Nephron progenitor cell (in vitro differentiated cells): Measurements from ENCODE around the gene SNAP25.

Experiments
- DNase-seq: peaks from one replicate; pipeline ENCODE4 v3.0.0; 2021
- H3K27ac Mint-ChIP-seq: 2 replicates; pipeline ENCODE4 v1.8.0; 2021; ENCODE audit warnings: mild to moderate bottlenecking, moderate library complexity, mixed read lengths
- H3K27me3 Mint-ChIP-seq: 2 replicates; pipeline ENCODE4 v1.8.0; 2021; ENCODE audit warnings: mild to moderate bottlenecking, low read depth, mixed read lengths; ENCODE audit not compliant: poor library complexity
- H3K36me3 Mint-ChIP-seq: 2 replicates; pipeline ENCODE4 v1.8.0; 2021; ENCODE audit warnings: low read depth, mixed read lengths
- H3K4me1 Mint-ChIP-seq: 2 replicates; pipeline ENCODE4 v1.8.0; 2021; ENCODE audit warnings: mixed read lengths
- H3K4me3 Mint-ChIP-seq: 2 replicates; pipeline ENCODE4 v1.8.0; 2021; ENCODE audit warnings: mild to moderate bottlenecking, moderate library complexity, mixed read lengths
- H3K9me3 Mint-ChIP-seq: 2 replicates; pipeline ENCODE4 v1.8.0; 2021; ENCODE audit warnings: mild to moderate bottlenecking, moderate library complexity, mixed read lengths
- TF ChIP-seq, protein P1 (sequence below): fragments of 200-600 bp; sonication (generic); IDR thresholded peaks from 2 replicates; pipeline ENCODE4 v1.5.0; 2021; ENCODE audit warnings: antibody characterized with exemption

SNAP25 gene

GRCh38 chr20:10218536-10219451, at the start of gene SNAP25:
Gene SNAP25 (plus strand): TSS chr20:10218830. CDS start chr20:10275492, 56,662 bp downstream.
- Mint-ChIP-seq H3K27ac (peak within 1 kb of the TSS; percentile 98), H3K9me3 (no peaks in the 10 kb centered on the region), H3K27me3 (peaks cover 13% of the 10 kb centered on the region), H3K4me3 (peak within 1 kb of the TSS; percentile 96), H3K36me3 (no peaks in the 10 kb centered on the region), H3K4me1 (peaks cover 34% of the 10 kb centered on the region)
- peak; percentile 83 for DNase-seq
- TF ChIP-seq, protein P1, sequence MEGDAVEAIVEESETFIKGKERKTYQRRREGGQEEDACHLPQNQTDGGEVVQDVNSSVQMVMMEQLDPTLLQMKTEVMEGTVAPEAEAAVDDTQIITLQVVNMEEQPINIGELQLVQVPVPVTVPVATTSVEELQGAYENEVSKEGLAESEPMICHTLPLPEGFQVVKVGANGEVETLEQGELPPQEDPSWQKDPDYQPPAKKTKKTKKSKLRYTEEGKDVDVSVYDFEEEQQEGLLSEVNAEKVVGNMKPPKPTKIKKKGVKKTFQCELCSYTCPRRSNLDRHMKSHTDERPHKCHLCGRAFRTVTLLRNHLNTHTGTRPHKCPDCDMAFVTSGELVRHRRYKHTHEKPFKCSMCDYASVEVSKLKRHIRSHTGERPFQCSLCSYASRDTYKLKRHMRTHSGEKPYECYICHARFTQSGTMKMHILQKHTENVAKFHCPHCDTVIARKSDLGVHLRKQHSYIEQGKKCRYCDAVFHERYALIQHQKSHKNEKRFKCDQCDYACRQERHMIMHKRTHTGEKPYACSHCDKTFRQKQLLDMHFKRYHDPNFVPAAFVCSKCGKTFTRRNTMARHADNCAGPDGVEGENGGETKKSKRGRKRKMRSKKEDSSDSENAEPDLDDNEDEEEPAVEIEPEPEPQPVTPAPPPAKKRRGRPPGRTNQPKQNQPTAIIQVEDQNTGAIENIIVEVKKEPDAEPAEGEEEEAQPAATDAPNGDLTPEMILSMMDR, result no peak

- no peaks in the 10 kb centered on the region for H3K36me3 Mint-ChIP-seq
- TF ChIP-seq, protein P1, result no peak
- H3K4me3 Mint-ChIP-seq, result no peak overlapping the region
- peaks cover 20% of the 10 kb centered on the region for H3K27me3 Mint-ChIP-seq
- H3K27ac Mint-ChIP-seq, result no peak overlapping the region
- peaks cover 6% of the 10 kb centered on the region for H3K9me3 Mint-ChIP-seq
- H3K4me1 Mint-ChIP-seq, result peaks cover 9% of the 10 kb centered on the region
- DNase-seq, result no peak
These were observed 48.9 kb upstream of the SNAP25 start for GRCh38 chr20:10169752-10170151.

DNA sequence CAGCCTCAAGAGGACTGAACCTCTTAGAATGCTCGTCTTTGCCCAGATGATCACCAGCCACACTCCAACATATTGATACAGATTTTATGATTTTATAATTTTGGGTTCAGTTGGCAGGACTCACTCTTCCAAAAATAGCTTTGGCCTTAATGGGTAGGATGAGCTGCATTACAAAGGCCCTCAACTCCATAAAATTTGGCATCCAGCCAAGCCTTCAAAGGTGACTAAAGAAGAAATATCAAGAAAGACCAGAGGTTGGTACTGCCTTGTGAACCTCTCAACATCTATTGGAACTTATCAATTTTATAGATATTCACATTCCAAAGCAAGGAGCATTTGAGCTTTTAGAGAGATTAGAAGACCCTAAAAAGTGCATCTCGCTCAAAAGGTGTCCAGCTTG, 48.4 kb upstream of the SNAP25 start:
- TF ChIP-seq, protein P1, result no peak
- H3K4me3 Mint-ChIP-seq, result no peak overlapping the region
- H3K27ac Mint-ChIP-seq, result no peak overlapping the region
- H3K4me1 Mint-ChIP-seq, result peaks cover 9% of the 10 kb centered on the region
- H3K27me3 Mint-ChIP-seq, result peaks cover 20% of the 10 kb centered on the region
- peaks cover 6% of the 10 kb centered on the region for H3K9me3 Mint-ChIP-seq
- H3K36me3 Mint-ChIP-seq, result no peaks in the 10 kb centered on the region
- no peak for DNase-seq

DNA sequence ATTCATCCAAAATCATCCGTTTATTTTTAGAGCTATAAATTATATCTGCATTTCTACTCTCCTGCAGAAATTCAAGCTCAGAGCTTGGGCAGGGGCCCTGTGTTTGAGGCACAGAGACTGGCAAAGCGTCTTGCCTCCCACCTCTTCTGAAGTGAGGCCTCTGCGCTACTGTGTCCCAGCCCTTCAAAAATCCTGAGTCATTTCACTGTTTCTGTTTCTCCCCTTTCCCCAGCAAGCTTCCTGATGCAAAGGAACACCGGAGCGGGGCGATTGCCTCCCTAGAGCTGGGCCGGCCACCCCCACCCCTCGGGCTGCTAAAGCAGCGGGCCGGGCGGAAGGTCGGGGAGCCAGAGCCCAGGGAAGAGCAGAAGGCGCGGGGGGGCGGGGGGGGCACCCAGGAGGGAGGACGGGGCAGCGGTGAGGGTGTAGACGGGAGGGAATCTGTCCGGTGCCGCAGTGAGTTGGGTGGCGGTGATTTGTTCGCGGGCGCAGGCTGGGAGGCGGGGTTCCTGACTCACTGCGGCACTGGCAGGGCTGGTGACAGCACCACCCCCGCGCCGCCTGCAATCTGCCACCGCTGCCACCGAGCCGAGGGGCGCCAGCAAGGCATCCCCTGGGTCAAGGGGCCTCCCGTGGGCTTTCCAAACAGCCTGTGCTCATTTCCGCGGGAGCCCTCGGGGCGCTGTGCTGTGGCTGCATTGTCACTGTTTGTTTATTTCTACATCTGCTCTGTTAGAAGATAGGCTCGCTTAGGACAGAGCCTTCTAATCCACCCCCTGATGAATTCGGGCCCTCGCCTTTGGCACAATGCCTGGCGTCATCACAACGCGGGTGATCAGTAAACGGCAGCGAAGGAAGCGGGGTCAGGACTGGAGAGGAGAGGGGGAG, 46.5 kb upstream of the SNAP25 start:
- Mint-ChIP-seq H3K4me1 (peaks cover 9% of the 10 kb centered on the region), H3K4me3 (peak overlapping the region; percentile 80), H3K27me3 (peaks cover 17% of the 10 kb centered on the region), H3K36me3 (no peaks in the 10 kb centered on the region), H3K27ac (no peak overlapping the region), H3K9me3 (no peaks in the 10 kb centered on the region)
- TF ChIP-seq, protein P1, result no peak
- peak; percentile 66 for DNase-seq

GRCh38 chr20:10172998-10173655, 45.5 kb upstream of the SNAP25 start:
- TF ChIP-seq, protein P1, result no peak
- H3K4me1 Mint-ChIP-seq, result peaks cover 9% of the 10 kb centered on the region
- no peak for DNase-seq
- H3K9me3 Mint-ChIP-seq, result no peaks in the 10 kb centered on the region
- no peak overlapping the region for H3K27ac Mint-ChIP-seq
- peak overlapping the region; percentile 80 for H3K4me3 Mint-ChIP-seq
- no peaks in the 10 kb centered on the region for H3K36me3 Mint-ChIP-seq
- H3K27me3 Mint-ChIP-seq, result peaks cover 16% of the 10 kb centered on the region
